OCI-LY1 (cell line): ENCODE results near the gene FOXJ2.

ENCODE experiments used
- EZH2 ChIP-seq: fragments of 200-600 bp; sonication (generic), shearing (Covaris generic); IDR thresholded peaks from 2 replicates; pipeline ENCODE4 v1.8.0; 2017; ENCODE audit warnings: borderline replicate concordance, mixed run types, mild to moderate bottlenecking, antibody characterized with exemption, low read length, moderate library complexity, mixed read lengths
- TF ChIP-seq, protein P1 (sequence below): fragments of 200-600 bp; sonication (generic), shearing (Covaris generic); IDR thresholded peaks from 2 replicates; pipeline ENCODE4 v1.5.1; 2017; ENCODE audit warnings: mild to moderate bottlenecking, antibody characterized with exemption, low read length, moderate library complexity, mixed read lengths

DNA sequence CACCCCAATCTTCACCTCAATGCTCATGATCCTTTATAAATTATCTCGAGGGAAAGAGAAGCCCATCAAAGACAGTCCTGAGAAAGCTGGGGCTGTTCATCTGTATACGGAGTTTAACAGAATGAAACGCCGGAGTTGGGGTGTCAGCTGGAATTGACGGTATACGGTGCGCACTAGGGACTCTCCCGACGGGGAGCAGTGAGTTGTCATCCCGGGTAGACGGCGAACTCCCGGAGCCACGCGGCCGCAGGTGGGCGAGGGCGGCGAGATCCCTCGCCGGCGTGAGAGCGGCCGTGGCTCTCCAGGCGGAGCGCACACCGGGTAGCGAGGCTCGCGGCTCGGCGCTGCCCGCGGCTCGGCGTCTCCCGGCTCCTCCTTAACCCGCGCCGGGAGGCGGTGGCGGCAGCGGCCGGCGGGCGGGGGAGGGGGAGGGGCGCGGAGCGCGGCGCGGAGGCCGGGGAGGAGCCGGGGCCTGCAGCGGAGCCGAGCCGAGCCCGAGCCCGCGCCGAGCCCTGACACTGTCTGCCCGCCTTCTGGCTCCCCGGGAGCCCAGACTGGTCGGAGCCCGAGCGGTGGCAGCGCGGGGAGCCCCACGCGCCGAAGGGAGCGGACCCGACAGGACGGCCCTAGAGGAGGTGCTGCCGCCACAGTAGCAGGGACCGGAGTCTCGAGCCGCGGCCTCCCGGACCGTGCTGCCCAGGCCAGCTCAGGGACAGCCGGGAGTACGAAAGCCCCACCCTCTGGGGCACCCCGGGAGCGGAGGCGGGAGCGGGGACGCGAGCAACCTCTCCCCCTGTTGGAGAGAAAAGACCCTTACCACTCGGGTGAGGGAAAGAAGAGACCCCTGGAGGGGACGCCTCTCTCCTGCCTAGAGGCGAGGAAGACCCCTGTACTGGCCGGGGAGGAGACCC is at the start of gene FOXJ2:
- TF ChIP-seq, protein P1, sequence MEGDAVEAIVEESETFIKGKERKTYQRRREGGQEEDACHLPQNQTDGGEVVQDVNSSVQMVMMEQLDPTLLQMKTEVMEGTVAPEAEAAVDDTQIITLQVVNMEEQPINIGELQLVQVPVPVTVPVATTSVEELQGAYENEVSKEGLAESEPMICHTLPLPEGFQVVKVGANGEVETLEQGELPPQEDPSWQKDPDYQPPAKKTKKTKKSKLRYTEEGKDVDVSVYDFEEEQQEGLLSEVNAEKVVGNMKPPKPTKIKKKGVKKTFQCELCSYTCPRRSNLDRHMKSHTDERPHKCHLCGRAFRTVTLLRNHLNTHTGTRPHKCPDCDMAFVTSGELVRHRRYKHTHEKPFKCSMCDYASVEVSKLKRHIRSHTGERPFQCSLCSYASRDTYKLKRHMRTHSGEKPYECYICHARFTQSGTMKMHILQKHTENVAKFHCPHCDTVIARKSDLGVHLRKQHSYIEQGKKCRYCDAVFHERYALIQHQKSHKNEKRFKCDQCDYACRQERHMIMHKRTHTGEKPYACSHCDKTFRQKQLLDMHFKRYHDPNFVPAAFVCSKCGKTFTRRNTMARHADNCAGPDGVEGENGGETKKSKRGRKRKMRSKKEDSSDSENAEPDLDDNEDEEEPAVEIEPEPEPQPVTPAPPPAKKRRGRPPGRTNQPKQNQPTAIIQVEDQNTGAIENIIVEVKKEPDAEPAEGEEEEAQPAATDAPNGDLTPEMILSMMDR, result no peak
- no peak for TF ChIP-seq EZH2
